ENCODE data around the gene UBE2V1. TPM values are rescaled to one million over a fixed set of nuclear protein-coding genes. Genes with fewer than 3 reads are reported as not detected.

UBE2V1 gene
- total and polyA plus RNA-seq, 2 of the 13 experiments (the other 11 are each of a cell fraction or from before 2014, with no cell fraction given), result 81.3 to 132 TPM

- Histone ChIP-seq H2AFZ (ENCODE audit: low read length) (no peak overlapping the region), H3K36me3 (replicated peaks in 1 of 2; ENCODE audit: control insufficient read depth in 1 of 2, insufficient read depth in 2 of 2, low read length in 2 of 2) (peaks cover 30 to 53% of the 10 kb centered on the region in 2 experiments), H3K79me2 (ENCODE audit: insufficient read depth, low read length) (peaks cover 23% of the 10 kb centered on the region), H3K9ac (ENCODE audit: insufficient read depth, low read depth, low read length) (no peak overlapping the region), H4K20me1 (ENCODE audit: insufficient read depth, low read length) (peaks cover 3% of the 10 kb centered on the region; the same call in 1 of the 2 replicates), H3K4me2 (ENCODE audit: low read depth, low read length) (no peak overlapping the region), H3K4me3 (replicated peaks in 1 of 3; ENCODE audit: insufficient read depth in 1 of 3, low read depth in 2 of 3, low read length in 3 of 3) (no peak overlapping the region), H3K4me1 (ENCODE audit: insufficient read depth, low read length) (peaks cover 58% of the 10 kb centered on the region), H3K27ac (ENCODE audit: extremely low read length, insufficient read depth, low read length) (no peak overlapping the region), H3K9me3 (ENCODE audit: low read length) (no peaks in the 10 kb centered on the region), H3K27me3 (ENCODE audit: control insufficient read depth in 1 of 2, insufficient read depth in 2 of 2, low read length in 2 of 2) (no peaks in the 10 kb centered on the region)
- BruUV-seq (replicated peaks), result no TSS peak
- DNase-seq (ENCODE audit: low spot score) (no peak), FAIRE-seq (no peak), ATAC-seq (no peak)
- in situ Hi-C loops (cut with HindIII; ENCODE audit: extremely low pct_ligation_motif_present, low pct_unique_long_range_greater_than_20kb), result no loop called here
- CTCF ChIA-PET (ENCODE audit: low intra/inter-chr PET ratio, low total read pairs), result no interaction called here
- intact Hi-C loops (cut with micrococcal nuclease; ENCODE audit: unreplicated experiment), result no loop called here
- TF ChIP-seq ZFYVE20 (CRISPR knock-in tag; IDR thresholded peaks at IDR 0.05; ENCODE audit: borderline replicate concordance, low read depth) (no peak), RXRA (CRISPR knock-in tag; IDR thresholded peaks at IDR 0.05) (0 out of 2 replicates have a peak, but pooled peaks have one; percentile 42), ATF1 (CRISPR knock-in tag; IDR thresholded peaks at IDR 0.05) (no peak), ZMYM3 (CRISPR knock-in tag; IDR thresholded peaks at IDR 0.05) (0 out of 2 replicates have a peak, but pooled peaks have one; percentile 14), FOXJ3 (CRISPR knock-in tag; IDR thresholded peaks at IDR 0.05; ENCODE audit: borderline replicate concordance) (no peak), ZNF205 (CRISPR knock-in tag; IDR thresholded peaks at IDR 0.05) (no peak), RBM39 (IDR thresholded peaks at IDR 0.05; ENCODE audit: low read depth, low read length, poor library complexity, severe bottlenecking) (no peak), ZNF432 (CRISPR knock-in tag; IDR thresholded peaks at IDR 0.05; ENCODE audit: borderline replicate concordance) (no peak)
- POLR2A ChIA-PET, result interaction anchor here (1.9 kb wide), 1 partner anchor 11 kb away, joined by 6 read pairs; no protein-coding TSS in a partner anchor
- 93% methylated on average over 6 of the region's 6 CpGs for WGBS (ENCODE audit: low lambda C conversion rate)
These were observed 29.9 kb upstream of the UBE2V1 start for GRCh38 chr20:50142812-50143211.
